HepG2 (cell line): ENCODE results near the gene HYAL1. TPM values are rescaled to one million over a fixed set of nuclear protein-coding genes. Genes with fewer than 3 reads are reported as not detected.

Experiments
- BCL6 ChIP-seq: IDR thresholded peaks from 2 replicates; pipeline ENCODE4 v1.6.1; 2016; ENCODE audit warnings: missing genetic modification reagents, missing compliant biosample characterization
- DR1 ChIP-seq: sonication (generic); formaldehyde crosslinking; IDR thresholded peaks from 2 replicates; pipeline ENCODE4 v1.8.0; 2021; ENCODE audit warnings: mild to moderate bottlenecking, missing genetic modification reagents, inconsistent platforms
- EHMT2 ChIP-seq: fragments of 200-600 bp; sonication (generic); IDR thresholded peaks from 2 replicates; pipeline ENCODE4 v1.7.0; 2017; ENCODE audit warnings: antibody characterized with exemption, low read depth, low read length, borderline replicate concordance
- FOXA1 ChIP-seq, 2 experiments: fragments of 450-650 bp in 1 of 2; sonication (generic) in 1 of 2; formaldehyde crosslinking in 1 of 2; IDR thresholded peaks; 2 replicates each; pipeline versions ENCODE4 v1.4.0 to v1.6.1; 2016 to 2020; ENCODE audit warnings: missing genetic modification reagents in 1 of 2
- KAT2B ChIP-seq: fragments of 150-350 bp; IDR thresholded peaks from 2 replicates; pipeline ENCODE4 v1.6.1; 2014; ENCODE audit warnings: low read depth, low read length, borderline replicate concordance
- KLF16 ChIP-seq, 2 experiments: sonication (generic) in 1 of 2; formaldehyde crosslinking in 1 of 2; IDR thresholded peaks; 2 replicates each; pipeline versions ENCODE4 v1.6.1 to v1.8.0; 2016 to 2023; ENCODE audit warnings: missing genetic modification reagents in 2 of 2, missing compliant biosample characterization in 1 of 2
- MEF2D ChIP-seq: sonication (generic); formaldehyde crosslinking; IDR thresholded peaks from 2 replicates; pipeline ENCODE4 v1.5.1; 2020; ENCODE audit warnings: mild to moderate bottlenecking, missing genetic modification reagents
- RORA ChIP-seq: sonication (generic); formaldehyde crosslinking; IDR thresholded peaks from 2 replicates; pipeline ENCODE4 v1.5.0; 2020; ENCODE audit warnings: mild to moderate bottlenecking, missing genetic modification reagents, moderate library complexity
- TARDBP ChIP-seq: sonication (generic); formaldehyde crosslinking; IDR thresholded peaks from 2 replicates; pipeline ENCODE4 v1.8.0; 2022; ENCODE audit warnings: mild to moderate bottlenecking, missing genetic modification reagents
- TBL1XR1 ChIP-seq: fragments of 150-350 bp; IDR thresholded peaks from 2 replicates; pipeline ENCODE4 v1.6.1; 2014; ENCODE audit warnings: borderline replicate concordance, low read length; ENCODE audit not compliant: partially characterized antibody
- TFE3 ChIP-seq: IDR thresholded peaks from 2 replicates; pipeline ENCODE4 v1.6.1; 2016
- TOPORS ChIP-seq: sonication (generic); formaldehyde crosslinking; IDR thresholded peaks from 2 replicates; pipeline ENCODE4 v1.8.0; 2023; ENCODE audit warnings: mild to moderate bottlenecking, missing genetic modification reagents
- TRAFD1 ChIP-seq: sonication (generic); formaldehyde crosslinking; IDR thresholded peaks from 2 replicates; pipeline ENCODE4 v1.5.1; 2020; ENCODE audit warnings: missing genetic modification reagents, mild to moderate bottlenecking, borderline replicate concordance
- ZC3H13 ChIP-seq: sonication (generic); formaldehyde crosslinking; IDR thresholded peaks from 2 replicates; pipeline ENCODE4 v1.8.1; 2023; ENCODE audit warnings: mild to moderate bottlenecking, missing genetic modification reagents, moderate library complexity
- ZEB1 ChIP-seq: IDR thresholded peaks from 2 replicates; pipeline ENCODE4 v1.6.1; 2012; ENCODE audit warnings: mild to moderate bottlenecking, low read depth, inconsistent platforms; ENCODE audit not compliant: insufficient replicate concordance
- ZNF10 ChIP-seq: sonication (generic); formaldehyde crosslinking; IDR thresholded peaks from 2 replicates; pipeline ENCODE4 v1.4.0; 2020; ENCODE audit warnings: mild to moderate bottlenecking, low read depth, missing genetic modification reagents, borderline replicate concordance
- ZNF329 ChIP-seq: sonication (generic); formaldehyde crosslinking; IDR thresholded peaks from 2 replicates; pipeline ENCODE4 v1.9.0; 2021; ENCODE audit warnings: low read depth, mild to moderate bottlenecking, missing genetic modification reagents
- ZNF564 ChIP-seq: sonication (generic); formaldehyde crosslinking; IDR thresholded peaks from 2 replicates; pipeline ENCODE4 v1.8.1; 2023; ENCODE audit warnings: mild to moderate bottlenecking, missing genetic modification reagents
- ZNF570 ChIP-seq: sonication (generic); formaldehyde crosslinking; IDR thresholded peaks from 2 replicates; pipeline ENCODE4 v1.4.0; 2020; ENCODE audit warnings: mild to moderate bottlenecking, missing genetic modification reagents, borderline replicate concordance
- ZNF709 ChIP-seq: sonication (generic); formaldehyde crosslinking; IDR thresholded peaks from 2 replicates; pipeline ENCODE4 v1.5.0; 2020; ENCODE audit warnings: mild to moderate bottlenecking, missing genetic modification reagents
- ZZZ3 ChIP-seq: sonication (generic); formaldehyde crosslinking; IDR thresholded peaks from 2 replicates; pipeline ENCODE4 v1.4.0; 2020; ENCODE audit warnings: missing genetic modification reagents, mild to moderate bottlenecking, borderline replicate concordance
- polyA plus RNA-seq, 8 experiments: library from polyadenylated mRNA; depleted of rRNA in 3 of 8; stranded (reverse) in 7 of 8; unstranded in 1 of 8; fragments of >200 nt; fragmentation: Illumina TruSeq in 4 of 8; extraction: Trizol in 4 of 8; gene quantifications; 2 replicates each; pipeline versions ENCODE4 v1.2.1 to v1.2.3, GENCODE V29; 2011 to 2016; ENCODE audit warnings: low read depth in 4 of 8, missing spikeins in 1 of 8, mixed read lengths in 1 of 8; ENCODE audit not compliant: insufficient read depth in 1 of 8
- total RNA-seq, 5 experiments: library from RNA; depleted of rRNA; stranded (reverse); fragments of >200 nt; fragmentation: Illumina TruSeq; extraction: Trizol; gene quantifications; 2 replicates each; pipeline ENCODE4 v1.2.3, GENCODE V29; 2016; ENCODE audit warnings: low read depth in 1 of 5
- TF ChIP-seq, protein P1 (sequence below): IDR thresholded peaks from 2 replicates; pipeline ENCODE4 v1.6.1; 2016; ENCODE audit warnings: control low read depth

Gene HYAL1
- total and polyA plus RNA-seq, 2 of the 13 experiments (the other 11 are each of a cell fraction or from before 2014, with no cell fraction given), result 76.5 to 193 TPM

DNA sequence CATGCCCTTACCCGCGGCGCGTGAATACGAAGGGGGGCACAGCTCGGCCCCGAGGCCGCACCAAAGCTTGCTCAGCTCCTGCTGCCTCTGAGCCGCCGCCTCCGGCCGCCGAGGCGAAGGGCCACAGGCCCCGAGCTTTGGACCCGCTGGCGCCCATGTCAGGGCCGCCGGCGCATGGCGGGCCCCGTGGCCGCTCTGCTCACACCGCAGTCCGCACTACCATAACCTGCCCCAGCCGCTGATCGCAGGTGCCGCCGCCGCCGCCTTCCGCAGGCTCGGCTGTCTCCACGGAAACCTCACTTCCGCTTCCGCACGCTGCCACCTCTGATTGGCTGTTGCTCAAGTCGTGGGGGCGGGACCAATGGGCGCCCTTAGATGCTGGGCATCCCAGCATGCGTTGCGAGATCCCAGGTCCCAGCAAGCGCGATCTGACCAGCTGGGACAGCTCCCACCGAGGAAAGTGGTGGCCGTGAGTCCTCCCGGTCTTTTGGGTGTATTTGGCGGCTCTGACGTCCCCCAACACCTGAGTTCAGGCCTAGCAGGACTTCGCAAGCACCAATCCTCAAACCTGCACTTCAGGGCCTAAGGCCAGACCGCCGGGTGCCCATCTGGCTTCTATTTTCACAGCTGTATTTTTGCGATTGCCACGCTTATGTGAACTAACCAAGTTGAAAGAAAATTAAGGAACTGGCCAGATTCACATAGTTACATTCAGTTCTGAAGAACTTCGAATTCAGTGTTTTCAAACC lies 24.7 kb upstream of the HYAL1 start, which contains the start of gene TUSC2 (continued):
- no peak for TF ChIP-seq TRAFD1 (CRISPR knock-in tag)
- TF ChIP-seq ZNF329, result no peak
- TF ChIP-seq KLF16 (CRISPR knock-in tag; IDR thresholded peaks at IDR 0.05), result no peak; a peak in 2 of 4 replicates
- TF ChIP-seq BCL6 (CRISPR knock-in tag), result no peak
- TF ChIP-seq DR1 (CRISPR knock-in tag), result peak; percentile 82
- TF ChIP-seq ZNF709, result no peak
- TF ChIP-seq KAT2B, result no peak
- no peak for TF ChIP-seq EHMT2
- 0 out of 2 replicates have a peak, but pooled peaks have one; percentile 10 for TF ChIP-seq ZC3H13 (CRISPR knock-in tag)
- TF ChIP-seq TOPORS, result no peak
- no peak for TF ChIP-seq ZEB1
- TF ChIP-seq MEF2D, result 0 out of 2 replicates have a peak, but pooled peaks have one; percentile 41
- TF ChIP-seq RORA (CRISPR knock-in tag), result no peak
- no peak for TF ChIP-seq FOXA1 (IDR thresholded peaks at IDR 0.05)
- TF ChIP-seq FOXA1 (CRISPR knock-in tag; IDR thresholded peaks at IDR 0.05), result peak; percentile 14; the same call in 1 of the 2 replicates
- TF ChIP-seq TBL1XR1, result no peak
- TF ChIP-seq ZZZ3 (CRISPR knock-in tag), result no peak
- TF ChIP-seq TARDBP (CRISPR knock-in tag), result no peak
- TF ChIP-seq ZNF564 (CRISPR knock-in tag), result peak; percentile 63; the same call in 1 of the 2 replicates
- TF ChIP-seq TFE3 (CRISPR knock-in tag), result no peak
- TF ChIP-seq ZNF10, result no peak
- TF ChIP-seq, protein P1, sequence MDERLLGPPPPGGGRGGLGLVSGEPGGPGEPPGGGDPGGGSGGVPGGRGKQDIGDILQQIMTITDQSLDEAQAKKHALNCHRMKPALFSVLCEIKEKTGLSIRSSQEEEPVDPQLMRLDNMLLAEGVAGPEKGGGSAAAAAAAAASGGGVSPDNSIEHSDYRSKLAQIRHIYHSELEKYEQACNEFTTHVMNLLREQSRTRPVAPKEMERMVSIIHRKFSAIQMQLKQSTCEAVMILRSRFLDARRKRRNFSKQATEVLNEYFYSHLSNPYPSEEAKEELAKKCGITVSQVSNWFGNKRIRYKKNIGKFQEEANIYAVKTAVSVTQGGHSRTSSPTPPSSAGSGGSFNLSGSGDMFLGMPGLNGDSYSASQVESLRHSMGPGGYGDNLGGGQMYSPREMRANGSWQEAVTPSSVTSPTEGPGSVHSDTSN, result no peak
- TF ChIP-seq ZNF570 (CRISPR knock-in tag), result no peak
